ENCODE measurements around the gene IGF2R. TPM values are rescaled to one million over a fixed set of nuclear protein-coding genes. Genes with fewer than 3 reads are reported as not detected.

IGF2R gene
- total and polyA plus RNA-seq, 4 experiments from 2014 or later, result 4.5 to 79.2 (median 48.1) TPM

DNA sequence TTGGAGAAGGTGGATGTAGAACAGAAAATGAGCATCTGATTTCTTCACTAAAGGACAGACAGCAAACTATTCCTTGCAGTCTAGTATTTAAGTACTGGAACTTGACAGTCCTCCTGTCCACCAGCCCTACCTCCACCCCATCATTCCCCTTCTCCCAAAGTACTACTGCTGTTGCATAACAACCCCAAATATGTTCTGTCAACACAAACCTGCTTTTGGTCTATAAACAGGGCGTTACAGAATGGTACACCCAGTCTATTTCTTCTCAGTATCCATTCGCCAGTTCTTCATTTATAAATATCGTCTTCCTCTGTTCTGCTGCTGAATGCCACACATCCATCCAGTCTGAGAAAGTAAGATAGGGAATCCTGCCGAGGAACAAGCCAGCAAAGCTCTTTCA, 125.1 kb downstream of the IGF2R start:
- Histone ChIP-seq H3K4me3 (ENCODE audit: low read length in 2 of 2) (no peak overlapping the region), H3K27me3 (ENCODE audit: insufficient read depth, low read length) (no peaks in the 10 kb centered on the region), H3K27ac (ENCODE audit: low read depth, low read length) (no peak overlapping the region), H3K4me1 (ENCODE audit: insufficient read depth, low read length) (no peaks in the 10 kb centered on the region), H3K9me3 (ENCODE audit: control insufficient read depth in 1 of 2, low read length in 2 of 2) (no peaks in the 10 kb centered on the region), H3K36me3 (ENCODE audit: insufficient read depth, low read length) (peaks cover 63% of the 10 kb centered on the region)
- Mint-ChIP-seq H3K4me1 (peaks cover 0 to 4% (median 2%) of the 10 kb centered on the region in 4 donors), H3K27ac (peak overlapping the region in 2 of 7 donors; percentile 7 to 38), H3K27me3 (no peaks in the 10 kb centered on the region), H3K36me3 (peaks cover 68 to 88% of the 10 kb centered on the region in 2 donors), H3K9me3 (no peaks in the 10 kb centered on the region), H3K4me3 (no peak overlapping the region)
- no peak for DNase-seq
- POLR2A ChIA-PET (ENCODE audit: partially characterized antibody), result no interaction called here
- CTCF ChIA-PET (ENCODE audit: partially characterized antibody), result no interaction called here
- intact Hi-C loops (cut with micrococcal nuclease), result no loop called here

DNA sequence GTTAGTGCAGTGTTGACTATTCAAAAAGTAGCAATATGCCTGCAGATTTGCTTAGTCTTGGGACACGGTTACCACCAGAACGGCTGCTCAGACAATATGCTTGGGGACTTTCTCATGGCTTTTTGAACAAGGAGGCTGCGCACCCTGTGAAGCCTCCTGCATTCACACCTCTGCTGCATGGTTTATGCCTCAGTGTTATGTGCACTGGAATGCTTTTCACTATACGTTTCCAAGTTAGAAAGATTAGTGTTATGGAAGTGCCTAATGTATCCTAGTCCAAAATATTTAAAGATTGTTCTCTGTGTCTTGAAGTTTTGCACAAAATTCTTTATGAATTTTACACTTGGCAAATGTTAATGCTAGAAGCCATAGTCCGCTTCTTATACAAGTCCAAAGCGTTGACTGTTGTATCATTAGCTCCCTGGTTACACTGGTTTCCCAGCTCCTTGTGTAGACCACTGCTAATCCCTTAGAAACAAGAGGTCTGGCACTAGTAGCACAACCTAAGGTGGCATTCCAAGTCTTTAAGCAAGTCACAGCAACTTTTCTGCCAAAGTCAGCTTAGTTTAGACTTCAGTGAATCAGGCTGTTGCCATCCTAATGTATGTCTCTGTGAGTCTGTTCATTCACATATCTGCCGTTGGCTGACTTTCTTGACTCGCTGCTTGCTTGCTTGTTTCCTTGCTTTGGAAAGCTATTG, 126.4 kb downstream of the IGF2R start:
- H3K9me3 ChIP-seq (ENCODE audit: control insufficient read depth in 1 of 2, low read length in 2 of 2), result no peaks in the 10 kb centered on the region
- Mint-ChIP-seq H3K27ac (no peak overlapping the region), H3K36me3 (peaks cover 60 to 79% of the 10 kb centered on the region in 2 donors), H3K4me1 (peaks cover 0 to 8% (median 6%) of the 10 kb centered on the region in 4 donors), H3K27me3 (no peaks in the 10 kb centered on the region), H3K4me3 (no peak overlapping the region), H3K9me3 (no peaks in the 10 kb centered on the region)
- ChIA-PET POLR2A (ENCODE audit: partially characterized antibody) (no interaction called here), CTCF (ENCODE audit: partially characterized antibody) (interaction anchor here (1.3 kb wide), 1 partner anchor 15 kb away, joined by 3 read pairs; no protein-coding TSS in a partner anchor)
- peaks cover 50% of the 10 kb centered on the region for H3K36me3 ChIP-seq (ENCODE audit: insufficient read depth, low read length)
- H3K27ac ChIP-seq (ENCODE audit: low read depth, low read length), result no peak overlapping the region
- no peaks in the 10 kb centered on the region for H3K4me1 ChIP-seq (ENCODE audit: insufficient read depth, low read length)
- H3K27me3 ChIP-seq (ENCODE audit: insufficient read depth, low read length), result no peaks in the 10 kb centered on the region
- DNase-seq, result no peak
- no peak overlapping the region for H3K4me3 ChIP-seq (ENCODE audit: low read length in 2 of 2)
- intact Hi-C loops (cut with micrococcal nuclease), result no loop called here

DNA sequence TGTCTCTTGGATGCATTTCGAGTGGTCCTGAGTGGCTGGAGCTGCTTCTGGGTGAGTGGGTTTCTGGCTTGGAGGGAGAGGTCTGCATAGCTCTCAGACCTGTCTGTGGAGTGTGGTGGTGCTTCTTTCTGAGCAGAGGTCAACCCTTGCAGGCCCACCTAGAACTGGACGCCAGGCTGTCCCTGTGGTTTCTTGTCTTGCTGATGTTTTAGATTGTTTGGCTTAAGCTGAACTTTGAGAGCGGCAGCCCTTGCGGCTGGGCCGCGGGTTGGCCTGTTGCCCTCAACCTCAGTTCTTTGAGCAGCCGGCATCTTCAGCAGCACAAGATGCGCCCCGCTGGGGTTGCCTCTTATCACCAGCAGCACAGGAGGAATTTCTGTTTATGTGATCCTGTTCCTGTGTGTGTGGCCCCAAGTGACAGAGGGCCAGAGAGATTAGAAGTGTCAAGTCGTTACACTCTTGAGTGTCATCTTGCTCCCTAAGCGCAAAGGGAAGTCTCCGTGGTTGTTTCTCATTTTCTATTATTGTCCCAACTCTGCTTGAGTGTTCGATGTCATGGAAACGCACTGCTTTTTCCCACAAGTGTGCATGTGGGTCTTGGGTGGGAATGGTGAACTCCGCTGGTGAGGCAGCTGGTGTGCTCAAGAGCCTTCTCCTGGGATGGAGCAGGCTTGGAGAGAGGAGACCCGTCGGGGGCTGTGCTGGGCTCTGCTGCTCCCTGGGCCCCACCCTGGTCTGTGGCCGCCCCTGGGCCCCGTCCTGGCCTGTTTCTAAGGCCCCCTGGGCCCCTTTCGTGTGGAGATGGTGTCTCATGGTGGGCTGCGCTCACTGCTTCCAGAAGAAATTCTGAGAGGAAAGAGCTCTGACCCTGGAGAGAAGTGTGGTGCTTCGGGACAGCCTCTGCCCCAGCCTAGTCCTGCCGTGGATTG, 132.7 kb downstream of the IGF2R start:
- Histone ChIP-seq H3K27me3 (ENCODE audit: insufficient read depth, low read length) (no peaks in the 10 kb centered on the region), H3K27ac (ENCODE audit: low read depth, low read length) (no peak overlapping the region), H3K4me1 (ENCODE audit: insufficient read depth, low read length) (no peaks in the 10 kb centered on the region), H3K9me3 (ENCODE audit: control insufficient read depth in 1 of 2, low read length in 2 of 2) (no peaks in the 10 kb centered on the region), H3K4me3 (ENCODE audit: low read length in 2 of 2) (no peak overlapping the region), H3K36me3 (ENCODE audit: insufficient read depth, low read length) (peaks cover 49% of the 10 kb centered on the region)
- intact Hi-C loops (cut with micrococcal nuclease), result loop anchor here (5.0 kb wide), 1 partner anchor 409 kb away; the partner anchor contains the start of gene SOD2
- no peak for DNase-seq
- ChIA-PET CTCF (ENCODE audit: partially characterized antibody) (no interaction called here), POLR2A (ENCODE audit: partially characterized antibody) (no interaction called here)
- H3K27me3 Mint-ChIP-seq, result no peaks in the 10 kb centered on the region
- peak overlapping the region in 3 of 7 donors; percentile 54 to 66 (median 60) for H3K27ac Mint-ChIP-seq
- H3K4me1 Mint-ChIP-seq, result peaks cover 0 to 16% (median 10%) of the 10 kb centered on the region in 4 donors
- peaks cover 67 to 75% of the 10 kb centered on the region in 2 donors for H3K36me3 Mint-ChIP-seq
- peak overlapping the region in 1 of 8 donors; percentile 25 for H3K4me3 Mint-ChIP-seq
- no peaks in the 10 kb centered on the region for H3K9me3 Mint-ChIP-seq

DNA sequence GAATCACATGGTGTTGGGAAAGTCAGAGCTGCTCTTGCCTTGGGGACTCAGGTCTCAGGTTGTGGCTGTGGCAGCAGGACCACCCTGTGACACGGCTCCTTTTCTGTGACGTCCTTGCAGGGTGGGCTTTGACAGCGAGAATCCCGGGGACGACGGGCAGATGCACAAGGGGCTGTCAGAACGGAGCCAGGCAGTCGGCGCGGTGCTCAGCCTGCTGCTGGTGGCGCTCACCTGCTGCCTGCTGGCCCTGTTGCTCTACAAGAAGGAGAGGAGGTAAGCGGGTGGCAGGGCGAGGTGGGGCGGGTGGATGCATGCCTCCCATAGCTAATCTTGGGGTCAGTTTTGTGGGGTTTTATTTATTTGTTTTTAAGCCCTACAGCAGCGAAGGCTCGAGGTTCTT, 133.5 kb downstream of the IGF2R start:
- intact Hi-C loops (cut with micrococcal nuclease), result loop anchor here (5.0 kb wide), 1 partner anchor 410 kb away; the partner anchor contains the start of gene SOD2
- H3K9me3 Mint-ChIP-seq, result no peaks in the 10 kb centered on the region
- no peaks in the 10 kb centered on the region for H3K4me1 ChIP-seq (ENCODE audit: insufficient read depth, low read length)
- POLR2A ChIA-PET (ENCODE audit: partially characterized antibody), result no interaction called here
- CTCF ChIA-PET (ENCODE audit: partially characterized antibody), result no interaction called here
- peaks cover 64 to 68% of the 10 kb centered on the region in 2 donors for H3K36me3 Mint-ChIP-seq
- H3K27me3 Mint-ChIP-seq, result no peaks in the 10 kb centered on the region
- H3K27ac ChIP-seq (ENCODE audit: low read depth, low read length), result no peak overlapping the region
- no peak for DNase-seq
- H3K4me3 ChIP-seq (ENCODE audit: low read length in 2 of 2), result no peak overlapping the region
- no peaks in the 10 kb centered on the region for H3K9me3 ChIP-seq (ENCODE audit: control insufficient read depth in 1 of 2, low read length in 2 of 2)
- no peak overlapping the region for H3K4me3 Mint-ChIP-seq
- H3K36me3 ChIP-seq (ENCODE audit: insufficient read depth, low read length), result peaks cover 43% of the 10 kb centered on the region
- H3K27me3 ChIP-seq (ENCODE audit: insufficient read depth, low read length), result no peaks in the 10 kb centered on the region
- peak overlapping the region in 1 of 7 donors; percentile 7 for H3K27ac Mint-ChIP-seq
- peaks cover 0 to 16% (median 11%) of the 10 kb centered on the region in 4 donors for H3K4me1 Mint-ChIP-seq

DNA sequence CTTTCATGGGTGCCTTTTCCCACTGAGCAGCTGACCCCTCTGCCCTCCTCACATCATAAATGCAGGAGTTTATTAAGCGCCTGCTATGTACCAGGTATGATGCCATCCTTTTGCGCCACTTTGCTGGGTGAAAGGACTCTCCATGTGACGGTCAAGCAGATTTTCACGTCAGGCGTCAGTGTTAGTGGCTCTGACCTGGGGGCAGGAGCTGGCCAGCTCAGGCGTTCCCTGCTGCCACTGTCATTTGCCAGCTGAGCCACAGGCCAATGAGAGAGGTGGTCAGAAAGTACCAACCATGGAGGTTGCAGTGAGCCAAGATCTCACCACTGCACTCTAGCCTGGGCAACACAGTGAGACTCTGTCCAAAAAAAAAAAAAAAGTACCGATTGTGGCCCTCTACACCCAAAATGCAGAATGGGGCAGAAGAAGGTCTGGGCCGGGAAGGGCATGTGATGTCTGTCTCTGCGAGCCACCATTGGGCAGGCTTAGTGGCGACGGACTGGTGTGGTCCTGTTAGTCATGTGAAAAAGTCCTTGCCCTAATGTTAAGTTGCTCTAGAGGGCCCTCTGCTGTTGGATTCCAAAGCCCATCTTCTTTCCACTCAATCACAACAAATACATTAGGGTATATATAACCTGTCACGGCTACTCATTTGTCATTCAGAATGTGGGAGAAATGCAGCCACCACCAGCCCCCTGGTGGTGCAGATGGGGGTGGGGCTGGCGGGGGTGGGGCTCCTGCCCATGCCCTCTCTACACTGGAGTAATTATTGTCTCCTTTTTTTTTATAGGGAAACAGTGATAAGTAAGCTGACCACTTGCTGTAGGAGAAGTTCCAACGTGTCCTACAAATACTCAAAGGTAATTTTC, 134.3 kb downstream of the IGF2R start:
- Mint-ChIP-seq H3K36me3 (peaks cover 63 to 68% of the 10 kb centered on the region in 2 donors), H3K4me3 (no peak overlapping the region), H3K27ac (peak overlapping the region in 2 of 7 donors; percentile 35 to 43), H3K27me3 (no peaks in the 10 kb centered on the region), H3K4me1 (peaks cover 4 to 21% (median 13%) of the 10 kb centered on the region in 4 donors), H3K9me3 (peaks cover 0 to 1% (median 0%) of the 10 kb centered on the region in 8 donors)
- intact Hi-C loops (cut with micrococcal nuclease), result loop anchor here (5.0 kb wide), 1 partner anchor 411 kb away; the partner anchor contains the start of gene SOD2
- no peak overlapping the region for H3K27ac ChIP-seq (ENCODE audit: low read depth, low read length)
- DNase-seq, result peak in 3 of 5 donors; percentile 7 to 17 (median 8)
- no peaks in the 10 kb centered on the region for H3K27me3 ChIP-seq (ENCODE audit: insufficient read depth, low read length)
- peaks cover 36% of the 10 kb centered on the region for H3K36me3 ChIP-seq (ENCODE audit: insufficient read depth, low read length)
- CTCF ChIA-PET (ENCODE audit: partially characterized antibody), result no interaction called here
- no peaks in the 10 kb centered on the region for H3K4me1 ChIP-seq (ENCODE audit: insufficient read depth, low read length)
- no peak overlapping the region for H3K4me3 ChIP-seq (ENCODE audit: low read length in 2 of 2)
- POLR2A ChIA-PET (ENCODE audit: partially characterized antibody), result no interaction called here
- H3K9me3 ChIP-seq (ENCODE audit: control insufficient read depth in 1 of 2, low read length in 2 of 2), result no peaks in the 10 kb centered on the region

DNA sequence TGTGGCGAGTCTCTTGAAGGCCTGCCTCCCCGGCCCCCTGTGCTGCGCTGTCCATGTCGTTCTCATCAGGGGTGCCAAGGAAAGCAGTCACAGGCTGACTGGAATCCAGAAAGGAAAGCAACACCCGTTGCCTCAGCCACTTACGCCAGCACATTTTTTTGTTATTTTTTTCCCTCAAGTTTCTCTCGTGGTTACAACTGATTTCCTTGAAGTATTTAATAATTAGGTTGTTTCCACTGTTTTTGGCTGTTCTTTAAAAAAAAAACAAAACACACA, 134.9 kb downstream of the IGF2R start:
- Mint-ChIP-seq H3K4me1 (peaks cover 6 to 22% (median 14%) of the 10 kb centered on the region in 4 donors), H3K27me3 (no peaks in the 10 kb centered on the region), H3K27ac (no peak overlapping the region), H3K36me3 (peaks cover 58 to 67% of the 10 kb centered on the region in 2 donors), H3K4me3 (no peak overlapping the region), H3K9me3 (peaks cover 0 to 2% (median 0%) of the 10 kb centered on the region in 8 donors)
- Histone ChIP-seq H3K36me3 (ENCODE audit: insufficient read depth, low read length) (peaks cover 36% of the 10 kb centered on the region), H3K9me3 (ENCODE audit: control insufficient read depth in 1 of 2, low read length in 2 of 2) (no peaks in the 10 kb centered on the region), H3K27me3 (ENCODE audit: insufficient read depth, low read length) (no peaks in the 10 kb centered on the region), H3K4me3 (ENCODE audit: low read length in 2 of 2) (no peak overlapping the region), H3K4me1 (ENCODE audit: insufficient read depth, low read length) (no peaks in the 10 kb centered on the region), H3K27ac (ENCODE audit: low read depth, low read length) (no peak overlapping the region)
- ChIA-PET POLR2A (ENCODE audit: partially characterized antibody) (no interaction called here), CTCF (ENCODE audit: partially characterized antibody) (no interaction called here)
- no peak for DNase-seq
- intact Hi-C loops (cut with micrococcal nuclease), result loop anchor here (5.0 kb wide), 1 partner anchor 411 kb away; the partner anchor contains the start of gene SOD2

Measured in CD4-positive, alpha-beta memory T cell (primary cell).